Measurements from ENCODE around the gene UQCC3.

The UQCC3 gene

DNA sequence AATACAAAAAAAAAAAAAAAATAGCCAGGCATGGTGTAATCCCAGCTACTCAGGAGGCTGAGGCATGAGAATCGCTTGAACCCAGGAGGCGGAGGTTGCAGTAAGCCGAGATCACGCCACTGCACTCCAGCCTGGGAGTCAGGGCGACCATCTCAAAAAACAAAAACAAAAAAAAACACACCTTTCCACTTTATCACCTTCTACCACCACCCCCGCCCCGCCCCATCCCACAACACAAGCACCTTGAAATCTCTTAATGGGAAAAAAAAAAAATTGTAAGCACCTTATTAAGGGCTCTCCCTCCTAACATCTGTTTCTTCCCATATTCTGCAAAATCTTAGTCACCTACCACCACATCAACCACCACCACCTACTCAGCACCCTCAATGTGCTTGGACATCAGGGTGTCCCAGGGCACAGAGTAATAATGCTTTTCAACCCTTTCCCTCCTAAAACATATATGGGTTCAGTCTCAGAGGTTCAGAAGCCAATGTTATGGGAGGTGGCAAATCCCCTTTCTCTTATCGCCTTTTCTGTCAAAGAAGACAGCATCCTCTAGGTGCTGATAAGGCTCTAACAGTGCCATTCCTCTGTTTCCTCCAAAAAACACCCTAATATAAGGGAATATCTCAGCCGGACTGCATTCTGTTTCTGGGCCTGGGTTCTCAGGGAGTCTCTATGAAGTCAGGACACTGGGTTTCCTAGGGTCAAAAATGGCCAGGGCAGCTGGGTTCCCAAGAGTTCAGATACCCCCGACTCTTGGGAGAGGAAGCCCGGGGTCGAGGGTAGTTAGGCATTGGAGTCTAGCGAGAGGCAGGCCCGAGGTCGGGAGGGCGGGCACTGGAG, 19.1 kb upstream of the UQCC3 start:
- no peak for DNase-seq (ENCODE audit: extremely low read depth, low read depth)
- TF ChIP-seq, protein P1, sequence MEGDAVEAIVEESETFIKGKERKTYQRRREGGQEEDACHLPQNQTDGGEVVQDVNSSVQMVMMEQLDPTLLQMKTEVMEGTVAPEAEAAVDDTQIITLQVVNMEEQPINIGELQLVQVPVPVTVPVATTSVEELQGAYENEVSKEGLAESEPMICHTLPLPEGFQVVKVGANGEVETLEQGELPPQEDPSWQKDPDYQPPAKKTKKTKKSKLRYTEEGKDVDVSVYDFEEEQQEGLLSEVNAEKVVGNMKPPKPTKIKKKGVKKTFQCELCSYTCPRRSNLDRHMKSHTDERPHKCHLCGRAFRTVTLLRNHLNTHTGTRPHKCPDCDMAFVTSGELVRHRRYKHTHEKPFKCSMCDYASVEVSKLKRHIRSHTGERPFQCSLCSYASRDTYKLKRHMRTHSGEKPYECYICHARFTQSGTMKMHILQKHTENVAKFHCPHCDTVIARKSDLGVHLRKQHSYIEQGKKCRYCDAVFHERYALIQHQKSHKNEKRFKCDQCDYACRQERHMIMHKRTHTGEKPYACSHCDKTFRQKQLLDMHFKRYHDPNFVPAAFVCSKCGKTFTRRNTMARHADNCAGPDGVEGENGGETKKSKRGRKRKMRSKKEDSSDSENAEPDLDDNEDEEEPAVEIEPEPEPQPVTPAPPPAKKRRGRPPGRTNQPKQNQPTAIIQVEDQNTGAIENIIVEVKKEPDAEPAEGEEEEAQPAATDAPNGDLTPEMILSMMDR (IDR thresholded peaks at IDR 0.05; ENCODE audit: low read depth, low read length) = no peak

DNA sequence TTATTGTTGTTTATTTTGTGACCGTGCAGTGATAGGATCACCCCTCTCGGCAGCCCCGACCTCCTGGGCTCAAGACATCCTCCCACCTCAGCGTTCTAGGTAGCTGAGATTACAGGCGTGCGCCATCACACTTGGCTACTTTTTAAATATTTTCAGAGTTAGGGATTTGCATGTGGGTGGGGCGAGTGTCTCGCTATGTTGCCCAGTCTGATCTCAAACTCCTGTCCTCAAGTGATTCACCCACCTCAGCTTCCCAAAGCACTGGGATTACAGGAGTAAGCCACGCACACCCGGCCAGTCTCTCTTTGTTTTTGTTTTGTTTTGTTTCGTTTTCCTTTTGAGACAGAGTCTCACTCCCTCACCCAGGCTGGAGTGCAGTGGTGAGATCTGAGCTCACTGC, 17.2 kb upstream of the UQCC3 start:
- no peak for DNase-seq (ENCODE audit: extremely low read depth, low read depth)
- TF ChIP-seq, protein P1 (IDR thresholded peaks at IDR 0.05; ENCODE audit: low read depth, low read length) = no peak

DNA sequence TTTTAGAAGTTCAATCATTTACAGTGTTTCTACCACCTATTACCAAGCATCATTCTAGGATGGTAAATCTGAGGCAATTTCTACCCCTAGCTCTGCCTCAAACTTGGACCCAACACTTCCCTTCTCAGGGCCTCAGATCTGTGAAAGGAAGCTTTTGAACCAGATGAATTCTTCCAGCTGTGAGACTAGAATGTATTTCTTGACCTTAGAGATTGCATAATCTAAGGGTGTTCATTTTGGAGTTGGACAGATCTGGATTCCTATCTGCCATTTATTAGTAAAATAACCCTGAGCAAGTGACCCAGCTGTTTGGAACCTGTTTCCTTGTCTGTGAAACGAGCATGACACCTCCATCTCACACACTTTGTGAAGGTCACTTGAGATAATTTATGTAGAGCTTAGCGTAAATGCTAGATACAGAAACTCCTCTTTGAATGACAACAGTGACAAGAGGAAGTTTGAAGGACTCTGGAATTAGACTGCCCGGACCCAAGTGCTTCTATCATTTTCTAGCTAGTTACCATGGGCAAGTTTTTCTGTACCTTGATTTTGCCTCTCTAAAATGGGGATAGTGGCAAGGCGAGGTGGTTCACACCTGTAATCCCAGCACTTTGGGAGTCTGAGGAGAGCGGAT, 14.6 kb upstream of the UQCC3 start:
- DNase-seq (ENCODE audit: extremely low read depth, low read depth) = no peak
- TF ChIP-seq, protein P1 (IDR thresholded peaks at IDR 0.05; ENCODE audit: low read depth, low read length) = no peak

DNA sequence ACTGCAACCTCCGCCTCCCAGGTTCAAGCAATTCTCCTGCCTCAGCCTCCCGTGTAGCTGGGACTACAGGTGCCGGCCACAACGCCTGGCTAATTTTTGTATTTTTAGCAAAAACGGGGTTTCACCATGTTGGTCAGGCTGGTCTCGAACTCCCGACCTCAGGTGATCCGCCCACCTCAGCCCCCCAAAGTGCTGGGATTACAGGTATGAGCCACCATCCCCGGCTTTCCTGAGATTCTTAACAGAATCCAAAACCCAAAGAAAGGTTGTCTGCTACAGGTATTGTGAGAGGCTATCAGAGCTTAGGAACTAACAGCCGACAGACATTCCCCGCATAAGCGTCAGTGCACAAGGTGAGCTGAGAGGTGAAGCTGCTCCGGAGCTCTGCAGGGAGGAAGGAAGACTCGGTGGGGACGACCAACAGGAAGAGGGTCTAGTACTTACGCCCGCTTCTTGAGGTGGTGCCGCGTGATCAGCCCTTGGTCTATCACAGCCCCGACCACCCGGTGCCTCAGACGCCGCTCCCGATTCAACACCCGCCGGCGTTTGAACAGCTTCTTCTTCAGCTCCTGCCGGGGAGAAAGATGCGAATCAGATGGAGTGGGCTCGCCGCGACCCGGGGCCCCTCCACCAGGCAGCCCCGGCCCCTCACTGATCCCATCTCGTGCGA, 6.9 kb upstream of the UQCC3 start:
- TF ChIP-seq, protein P1 (IDR thresholded peaks at IDR 0.05; ENCODE audit: low read depth, low read length) = no peak
- DNase-seq (ENCODE audit: extremely low read depth, low read depth) = no peak

DNA sequence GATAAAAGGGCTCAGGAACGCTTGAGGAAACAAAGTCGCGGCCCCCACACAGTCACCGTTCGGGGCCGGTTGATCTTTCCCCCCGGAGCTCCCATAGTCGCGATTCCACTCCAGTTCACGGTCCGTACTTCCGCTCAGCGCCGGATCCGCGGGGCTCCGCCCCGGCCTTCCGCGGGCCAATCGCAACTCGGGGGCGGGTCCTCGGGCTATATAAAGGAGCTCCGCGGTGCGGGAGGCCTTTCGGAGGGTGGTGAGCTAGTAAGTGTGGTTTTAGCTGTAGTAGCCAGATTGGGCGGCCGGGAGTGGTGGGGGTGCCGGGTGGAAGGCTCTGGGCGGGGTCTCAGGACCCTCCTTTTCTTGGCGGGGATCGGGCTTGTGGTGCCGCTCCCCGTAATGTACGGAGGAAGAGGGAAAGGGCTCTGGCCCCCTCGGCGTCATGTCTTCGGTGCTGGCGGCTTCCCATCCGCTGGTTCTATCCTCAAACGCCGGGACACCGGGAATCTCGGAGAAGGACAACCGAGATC, 6.3 kb upstream of the UQCC3 start, which contains the start of the genes C11orf98 and CSKMT:
Gene C11orf98, minus strand, starts transcription at position 136 of the 524 bp plus-strand sequence. Its CDS starts 41 bp downstream, at position 95.
Gene CSKMT, plus strand, starts transcription at position 238 of the 524 bp plus-strand sequence. CDS start 568 bp downstream, outside the sequence.
- peak; percentile 85 for DNase-seq (ENCODE audit: extremely low read depth, low read depth)
- TF ChIP-seq, protein P1 (IDR thresholded peaks at IDR 0.05; ENCODE audit: low read depth, low read length) = no peak

DNA sequence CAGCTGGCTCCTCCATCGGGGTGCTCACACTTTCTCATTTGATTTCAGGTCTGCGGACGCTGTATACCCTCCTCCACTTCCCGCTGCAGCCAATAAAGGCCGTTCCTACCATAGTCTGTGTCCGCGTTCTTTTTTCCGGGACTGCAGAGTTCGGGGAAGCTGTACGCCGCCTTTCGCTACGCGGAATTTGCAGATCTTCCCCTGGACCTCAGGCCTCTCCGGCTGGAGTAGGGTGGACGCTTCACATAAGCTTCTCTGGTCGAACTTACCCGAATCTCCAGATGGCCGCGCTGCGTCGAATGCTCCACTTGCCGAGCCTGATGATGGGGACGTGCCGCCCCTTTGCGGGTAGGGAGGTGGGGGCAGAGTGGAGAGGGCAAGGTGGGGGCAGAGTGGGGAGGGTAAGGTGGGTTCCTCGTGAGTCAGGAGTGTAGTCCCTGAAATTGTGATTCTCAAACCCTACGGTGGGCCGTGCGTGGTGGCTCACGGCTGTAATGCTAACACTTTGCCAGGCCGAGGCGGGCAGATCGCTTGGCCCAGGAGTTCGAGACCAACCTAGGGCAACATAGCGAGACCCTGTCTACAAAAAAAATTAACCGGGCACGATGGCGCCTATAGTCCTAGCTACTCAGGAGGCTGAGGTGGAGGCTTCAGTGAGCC, 5.7 kb upstream of the UQCC3 start:
- DNase-seq (ENCODE audit: extremely low read depth, low read depth) = no peak
- TF ChIP-seq, protein P1 (IDR thresholded peaks at IDR 0.05; ENCODE audit: low read depth, low read length) = no peak
